NCI-H345 treated with DMSO at 0.1 percent for 48 hours (cell line): ENCODE measurements around the gene ALDOB.
"Not testable (repeated sequence)": the region's sequence is repeated elsewhere in the genome, so short reads cannot be mapped to it uniquely, and the experiment has no call there.

ENCODE experiments used
- DNase-seq: peaks from one replicate; lab custom pipeline; 2025; ENCODE audit not compliant: unreplicated experiment; lab: John Stamatoyannopoulos, UW

Gene ALDOB

DNA sequence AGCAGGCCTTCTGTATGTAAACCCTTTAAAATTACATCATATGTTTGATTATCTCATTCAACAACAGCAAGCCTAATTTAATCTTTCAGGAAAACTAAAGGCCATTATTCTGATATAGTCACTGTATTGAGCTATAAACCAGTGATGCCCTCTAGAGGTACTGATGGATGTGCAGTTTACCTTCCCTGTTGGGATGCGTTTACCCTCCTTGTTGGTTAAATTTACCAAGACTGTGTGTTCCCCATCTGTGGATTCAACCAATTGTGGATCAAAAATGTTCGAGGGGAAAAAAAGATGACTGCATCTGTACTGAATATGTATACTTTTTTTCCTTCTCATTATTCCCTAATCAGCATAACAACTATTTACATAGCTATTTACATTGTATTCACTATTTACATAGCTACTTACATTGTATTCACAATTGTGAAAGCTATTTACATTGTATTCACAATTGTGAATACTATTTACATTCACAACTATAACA, 47.0 kb downstream of the ALDOB start:
- DNase-seq = peak; percentile 33

DNA sequence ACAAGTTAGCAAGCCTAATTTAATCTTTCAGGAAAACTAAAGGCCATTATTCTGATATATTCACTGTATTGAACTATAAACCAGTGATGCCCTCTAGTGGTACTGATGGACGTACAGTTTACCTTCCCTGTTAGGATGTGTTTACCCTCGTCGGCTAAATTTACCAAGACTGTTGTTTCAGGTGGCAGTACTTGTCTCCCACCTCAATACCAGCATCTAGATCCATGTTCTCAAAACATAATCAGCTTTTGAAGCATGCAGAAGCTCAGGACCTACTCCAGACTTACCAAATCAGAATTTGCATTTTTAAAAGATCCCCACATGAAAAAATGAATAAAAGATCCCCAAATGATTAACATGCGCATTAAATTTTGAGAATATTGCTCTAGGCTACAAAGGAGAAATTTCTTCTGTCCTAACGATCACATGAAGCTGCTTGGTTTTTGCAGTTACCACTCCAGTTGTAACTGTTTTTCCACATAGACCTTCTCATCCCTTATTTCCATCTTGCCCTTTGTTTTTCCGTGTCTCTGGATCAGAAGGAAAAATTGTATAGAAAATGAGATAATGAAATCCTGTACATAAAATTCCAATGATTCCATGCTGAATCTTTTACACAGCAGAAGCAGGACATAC, 47.6 kb downstream of the ALDOB start:
- DNase-seq = peak; percentile 89

DNA sequence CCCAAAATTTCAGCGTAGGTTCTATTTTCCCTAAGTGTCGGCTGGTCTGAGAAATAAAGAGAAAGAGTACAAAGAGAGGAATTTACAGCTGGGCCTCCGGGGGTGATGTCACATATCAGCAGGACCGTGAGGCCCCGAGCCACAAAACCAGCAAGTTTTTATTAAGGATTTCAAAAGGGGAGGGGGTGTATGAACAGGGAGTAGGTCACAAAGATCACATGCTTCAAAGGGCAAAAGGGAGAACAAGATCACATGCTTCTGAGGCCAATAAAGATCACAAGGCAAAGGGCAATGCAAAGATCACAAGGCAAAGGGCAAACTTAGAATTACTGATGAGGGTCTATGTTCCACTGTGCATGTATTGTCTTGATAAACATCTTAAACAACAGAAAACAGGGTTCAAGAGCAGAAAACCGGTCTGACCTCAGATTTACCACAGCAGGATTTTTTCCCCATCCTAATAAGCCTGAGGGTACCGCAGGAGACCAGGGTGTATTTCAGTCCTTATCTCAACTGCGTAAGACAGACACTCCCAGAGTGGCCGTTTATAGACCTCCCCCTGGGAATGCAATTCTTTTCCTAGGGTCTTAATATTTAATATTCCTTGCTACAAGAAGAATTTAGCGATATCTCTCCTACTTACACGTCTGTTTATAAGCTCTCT, 50.6 kb downstream of the ALDOB start, which contains the start of gene BAAT:
Gene BAAT, minus strand, starts transcription at position 134 of the 664 bp plus-strand sequence. CDS start 13,602 bp downstream, outside the sequence.
- not testable (repeated sequence) for DNase-seq

DNA sequence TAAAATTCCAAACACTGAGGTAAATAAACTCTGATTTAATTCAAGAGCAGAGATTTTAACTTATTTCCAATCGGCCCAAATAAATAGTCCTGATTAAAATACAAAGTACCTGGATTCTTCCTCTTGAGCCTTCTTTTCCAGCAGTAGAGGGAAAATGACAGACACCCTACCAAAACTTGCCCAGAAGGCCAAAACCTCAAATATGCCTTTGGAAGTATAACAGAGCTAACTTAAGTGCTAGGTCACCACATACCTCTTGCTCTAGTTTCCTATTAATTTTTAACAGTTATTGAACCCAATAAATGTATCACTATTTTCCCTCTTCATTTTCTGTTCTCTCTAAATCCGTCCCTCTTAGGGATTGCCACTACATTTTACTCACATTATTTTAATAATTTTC, 52.2 kb downstream of the ALDOB start:
- DNase-seq = no peak

DNA sequence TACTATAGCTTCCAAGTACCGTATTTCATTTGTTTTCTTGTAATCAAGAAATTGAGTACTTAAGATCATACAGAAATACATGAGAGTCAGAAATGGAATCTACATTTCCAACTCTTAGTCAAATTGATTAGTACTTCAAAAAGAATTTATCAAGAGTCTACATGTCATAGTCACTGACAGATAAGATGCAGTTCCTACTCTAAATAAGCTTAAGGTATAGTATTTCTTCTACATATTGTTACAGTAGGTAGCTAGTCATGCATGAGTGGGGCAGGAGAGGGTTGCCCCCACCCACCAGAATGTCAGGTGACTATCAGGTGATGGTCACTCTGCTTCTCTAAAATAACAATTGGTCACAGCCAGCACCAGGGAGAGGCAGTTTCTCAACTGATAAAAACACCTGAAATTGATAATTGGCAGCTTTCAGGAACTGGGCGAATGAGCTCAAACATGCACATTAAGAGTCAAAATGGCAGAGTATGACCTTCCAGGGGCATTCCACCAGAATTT, 53.7 kb downstream of the ALDOB start:
- no peak for DNase-seq

DNA sequence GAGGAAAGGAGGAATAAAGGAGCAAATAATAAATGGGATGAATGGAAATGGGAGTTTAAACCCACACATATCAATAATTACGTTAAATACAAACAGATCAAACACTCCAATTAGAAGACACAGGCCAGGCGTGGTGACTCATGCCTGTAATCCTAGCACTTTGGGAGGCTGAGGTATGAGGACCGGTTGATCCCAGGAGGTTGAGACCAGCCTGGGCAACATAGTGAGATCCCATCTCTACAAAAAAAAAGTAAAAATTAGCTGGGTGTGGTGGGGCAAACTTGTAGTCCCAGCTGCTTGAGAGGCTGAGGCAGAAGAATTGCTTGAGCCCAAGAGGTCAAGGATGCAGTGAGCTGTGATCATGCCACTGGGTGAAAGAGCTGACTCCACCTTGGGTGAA, 54.5 kb downstream of the ALDOB start:
- no peak for DNase-seq

DNA sequence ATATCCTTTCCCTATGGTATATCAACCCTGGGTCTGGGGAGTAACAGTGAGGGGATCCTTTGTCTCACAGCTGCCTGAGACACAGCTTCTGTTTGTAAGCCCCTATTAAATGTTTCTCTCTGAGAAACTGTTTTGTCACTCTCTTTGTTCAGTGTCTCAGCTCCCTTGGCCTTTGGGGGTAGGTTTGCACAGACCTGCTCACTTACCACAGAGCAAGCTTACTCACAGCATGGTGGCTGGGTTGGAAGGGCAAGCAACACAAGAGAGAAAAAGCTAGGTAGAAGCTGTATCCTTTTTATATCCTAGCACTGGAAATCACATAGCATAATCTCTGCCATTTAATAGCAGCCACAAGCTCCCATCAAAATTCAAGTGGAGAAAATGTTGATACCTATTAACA, 55.3 kb downstream of the ALDOB start:
- no peak for DNase-seq

DNA sequence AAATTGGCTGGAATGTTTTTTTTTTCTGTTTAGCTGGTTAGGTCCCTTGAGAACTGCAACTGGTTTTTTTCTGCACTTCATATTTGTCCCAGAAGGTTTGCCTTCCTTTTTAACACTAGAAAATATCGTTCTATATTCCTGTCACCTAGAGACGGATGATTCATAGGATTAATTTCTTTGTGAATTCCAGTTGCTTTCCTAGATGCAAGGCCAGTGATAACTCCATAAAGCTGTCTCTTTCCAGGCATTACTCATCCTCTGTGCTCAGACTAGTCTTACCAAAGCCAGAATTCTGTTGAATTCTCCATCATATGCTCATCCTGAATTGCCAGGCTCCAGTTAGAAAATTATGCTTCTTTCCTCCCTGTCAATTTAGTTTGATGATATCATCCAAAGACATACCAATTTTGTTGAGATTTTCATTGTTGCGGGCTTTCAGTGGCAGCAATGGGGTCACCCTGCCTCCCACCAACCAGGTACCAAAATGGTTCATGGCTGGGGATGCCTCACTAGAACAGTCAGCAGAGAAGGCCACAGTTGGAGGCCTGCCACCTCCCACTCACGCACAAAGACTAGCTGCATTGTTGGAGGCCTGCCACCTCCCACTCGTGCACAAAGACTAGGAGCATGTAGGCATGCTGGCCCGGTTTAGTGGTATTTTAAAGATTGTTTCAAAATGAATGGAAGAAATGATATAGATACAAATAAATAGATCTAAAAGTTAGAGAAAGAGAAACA, 59.3 kb downstream of the ALDOB start:
- no peak for DNase-seq

DNA sequence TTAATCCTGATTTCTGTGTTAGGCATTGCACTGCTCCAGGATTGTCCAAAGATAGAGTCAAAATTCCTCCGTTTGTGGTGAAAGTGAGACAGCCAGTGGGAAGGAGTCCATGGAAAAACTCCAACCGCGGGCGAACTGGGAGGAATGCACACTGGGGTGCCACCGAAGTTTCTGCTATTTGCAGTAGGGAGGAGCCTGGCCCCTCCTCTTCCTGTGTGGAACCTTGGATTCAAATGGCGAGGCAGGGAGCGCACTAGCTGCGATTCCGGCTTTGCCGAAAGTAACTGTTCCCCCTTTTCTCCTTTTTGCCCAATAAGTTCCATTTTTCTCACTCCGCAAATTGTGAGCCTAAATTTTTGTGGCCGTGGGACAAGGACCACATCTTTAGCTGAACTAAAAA, 60.0 kb downstream of the ALDOB start:
- DNase-seq = no peak

DNA sequence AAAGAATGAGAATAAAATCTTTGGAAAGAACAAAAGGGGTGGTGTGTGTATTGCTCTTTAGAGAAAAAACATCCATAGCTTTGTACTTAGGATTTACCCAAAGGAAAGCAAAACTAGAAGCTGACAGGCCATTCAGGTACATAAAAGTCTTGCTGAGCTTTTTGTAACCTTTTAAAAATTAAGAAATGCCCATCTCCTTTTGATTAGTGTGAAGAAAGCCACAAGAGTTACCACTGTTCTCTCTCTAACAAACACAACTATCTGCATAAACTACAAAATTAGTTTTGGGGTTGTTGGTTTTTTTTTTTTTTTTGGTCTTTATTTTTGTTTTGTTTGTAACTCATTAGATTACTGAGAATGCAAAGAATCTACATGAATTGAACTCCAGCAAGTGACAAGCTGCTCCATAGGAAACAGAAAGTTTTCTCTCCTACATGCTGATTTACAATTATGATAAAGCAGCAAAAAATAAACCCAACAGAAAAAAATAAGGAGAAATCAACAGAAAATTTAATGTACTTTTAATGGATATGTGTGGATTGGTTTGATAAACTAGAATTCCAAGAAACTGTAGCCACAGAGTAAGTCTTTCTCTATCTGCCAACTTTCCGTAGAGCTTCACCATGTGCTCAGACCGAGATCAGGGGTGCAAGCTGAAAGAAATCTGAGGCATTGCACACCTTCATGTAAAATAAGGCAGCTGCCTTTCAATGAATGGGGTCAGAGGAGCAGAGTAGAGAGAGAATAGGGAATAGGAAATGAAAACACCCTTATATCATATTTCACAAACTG, 63.1 kb downstream of the ALDOB start:
- no peak for DNase-seq

DNA sequence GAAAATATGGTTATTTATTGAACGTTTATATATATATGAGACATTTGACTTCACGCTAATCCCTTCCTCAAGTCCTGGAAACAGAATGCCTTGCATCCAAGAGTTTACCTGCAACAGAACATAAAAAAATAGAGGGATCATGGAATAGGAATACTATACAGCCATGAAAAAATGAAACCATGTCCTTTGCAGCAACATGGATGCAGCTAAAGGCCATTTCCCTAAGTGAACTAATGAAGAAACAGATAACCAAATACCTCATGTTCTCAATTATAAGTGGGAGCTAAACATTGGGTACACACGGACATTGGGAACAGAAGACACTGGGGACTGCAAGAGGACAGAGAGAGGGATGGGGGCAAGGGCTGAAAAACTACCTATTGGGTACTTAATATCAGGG, 63.8 kb downstream of the ALDOB start:
- no peak for DNase-seq
